GM12878 (cell line): Measurements from ENCODE around the gene SLC25A30. TPM values are rescaled to one million over a fixed set of nuclear protein-coding genes. Genes with fewer than 3 reads are reported as not detected.

ENCODE experiments used
- ATAC-seq: fragments of 200-7000 bp; cut with Tn5 transposase; 3 replicates; pipeline ENCODE4 v1.9.1; 2020; ENCODE audit warnings: mild to moderate bottlenecking, moderate library complexity
- BruUV-seq: library from RNA; stranded (reverse); fragments of 400-500 nt; replicated peaks from 2 replicates; lab custom pipeline; 2021; lab: Mats Ljungman, UMichigan
- CTCF ChIA-PET: fragments of 300-600 bp; sonication (Branson Sonifier 250); formaldehyde crosslinking; extraction: SDS; loops from one replicate; lab custom pipeline; 2021; ENCODE audit warnings: inconsistent platforms; lab: Yijun Ruan, JAX
- POLR2A ChIA-PET: fragments of 350-600 bp; formaldehyde crosslinking; extraction: SDS; loops from one replicate; lab custom pipeline; 2021; ENCODE audit warnings: inconsistent platforms; lab: Charles Lee
- RAD21 ChIA-PET: fragments of 300-600 bp; sonication (Branson Sonifier 250); formaldehyde crosslinking; loops from one replicate; lab custom pipeline; 2023; ENCODE audit warnings: antibody characterized with exemption; ENCODE audit not compliant: unreplicated experiment; lab: Charles Lee
- SMC1A ChIA-PET: fragments of 300-600 bp; sonication (Branson Sonifier 250); formaldehyde crosslinking; loops from one replicate; lab custom pipeline; 2023; ENCODE audit not compliant: unreplicated experiment, uncharacterized antibody; lab: Charles Lee
- DNase-seq: peaks from one replicate; pipeline ENCODE4 v3.0.0-alpha.2; 2011; ENCODE audit warnings: low read depth, low spot score
- FAIRE-seq: peaks from 3 replicates; lab custom pipeline; 2011; peaks lifted over from hg19 to GRCh38; lab: Jason Lieb, UNC
- H2AFZ ChIP-seq: 2 replicates; pipeline ENCODE4 v1.6.0; 2011; ENCODE audit warnings: low read depth, low read length, control low read depth; ENCODE audit not compliant: control insufficient read depth
- H3K27ac ChIP-seq: 2 replicates; pipeline ENCODE4 v1.5.1; 2011; ENCODE audit warnings: control low read depth; ENCODE audit not compliant: control insufficient read depth, insufficient read depth
- H3K27me3 ChIP-seq, 2 experiments: replicated peaks in 1 of 2; 2 replicates each; pipeline versions ENCODE4 v1.6.0 to v1.6.1; 2011; ENCODE audit warnings: low read length in 1 of 2; ENCODE audit not compliant: control insufficient read depth in 2 of 2, insufficient read depth in 2 of 2
- H3K36me3 ChIP-seq, 2 experiments: 2 replicates each; pipeline ENCODE4 v1.5.1; 2011; ENCODE audit warnings: low read length in 1 of 2; ENCODE audit not compliant: control insufficient read depth in 2 of 2, insufficient read depth in 2 of 2
- H3K4me1 ChIP-seq: 2 replicates; pipeline ENCODE4 v1.6.1; 2011; ENCODE audit warnings: mild to moderate bottlenecking, low read length, moderate library complexity, mixed read lengths; ENCODE audit not compliant: control insufficient read depth, insufficient read depth
- H3K4me2 ChIP-seq: 2 replicates; pipeline ENCODE4 v1.6.0; 2011; ENCODE audit warnings: control low read depth; ENCODE audit not compliant: control insufficient read depth, insufficient read depth
- H3K4me3 ChIP-seq: fragments of 200-600 bp; sonication (generic); 2 replicates; pipeline ENCODE4 v1.5.1; 2016
- H3K79me2 ChIP-seq: 2 replicates; pipeline ENCODE4 v1.6.0; 2011; ENCODE audit warnings: low read length; ENCODE audit not compliant: control insufficient read depth, insufficient read depth
- H3K9ac ChIP-seq: 2 replicates; pipeline ENCODE4 v1.8.0; 2011; ENCODE audit warnings: low read length, control low read depth, mixed read lengths; ENCODE audit not compliant: control insufficient read depth, insufficient read depth
- H3K9me3 ChIP-seq: replicated peaks from 3 replicates; pipeline ENCODE4 v1.5.1; 2011; ENCODE audit warnings: mild to moderate bottlenecking, low read length; ENCODE audit not compliant: control insufficient read depth, insufficient read depth
- H4K20me1 ChIP-seq: 2 replicates; pipeline ENCODE4 v1.6.0; 2011; ENCODE audit not compliant: control insufficient read depth, insufficient read depth
- GATAD2B ChIP-seq: fragments of 450-650 bp; conservative IDR thresholded peaks from 2 replicates; pipeline ENCODE4 v1.6.1; 2017; ENCODE audit warnings: low read depth, mild to moderate bottlenecking, moderate library complexity
- HDAC6 ChIP-seq: fragments of 200-600 bp; sonication (generic); IDR thresholded peaks from one replicate; pipeline ENCODE4 v1.8.0; 2017; ENCODE audit warnings: antibody characterized with exemption; ENCODE audit not compliant: unreplicated experiment
- NFXL1 ChIP-seq: fragments of 450-650 bp; IDR thresholded peaks from 2 replicates; pipeline ENCODE4 v1.6.1; 2017; ENCODE audit warnings: antibody characterized with exemption, mild to moderate bottlenecking, borderline replicate concordance
- ZNF24 ChIP-seq: fragments of 450-650 bp; IDR thresholded peaks from 2 replicates; pipeline ENCODE4 v1.6.1; 2017; ENCODE audit warnings: antibody characterized with exemption, mild to moderate bottlenecking
- WGBS: methylation state at CpG from one replicate; pipeline ENCODE4 v1.1.6; 2016; ENCODE audit warnings: low lambda C conversion rate; ENCODE audit not compliant: insufficient replicate concordance, insufficient coverage; ENCODE audit errors: missing lambda C conversion rate; 5-methylcytosine and 5-hydroxymethylcytosine counted together
- in situ Hi-C: fragments of 300-500 bp; cut with MboI; formaldehyde crosslinking; loops from 9 replicates; pipeline ENCODE4 v1.14.3; 2018; ENCODE audit warnings: mixed read lengths
- intact Hi-C: fragments of 100-400 bp; cut with micrococcal nuclease; formaldehyde crosslinking; loops from one replicate; pipeline ENCODE4 v1.14.2; 2022; ENCODE audit not compliant: unreplicated experiment
- polyA plus RNA-seq, 11 experiments: library from polyadenylated mRNA; depleted of rRNA in 4 of 11; unstranded in 6 of 11; stranded (reverse) in 5 of 11; fragments of >200 nt; fragmentation: Nextera tagmentation in 4 of 11; fragmentation: Illumina TruSeq in 1 of 11; extraction: Ambion mirVana in 4 of 11; extraction: Trizol in 1 of 11; gene quantifications; 1 replicate in 1 of 11; 2 replicates in 10 of 11; pipeline versions ENCODE4 v1.2.1 to v1.2.3, GENCODE V29; 2011 to 2016; ENCODE audit warnings: inconsistent platforms in 2 of 11, missing spikeins in 2 of 11, low read depth in 1 of 11
- total RNA-seq, 4 experiments: library from RNA; depleted of rRNA in 3 of 4; stranded (reverse); fragments of >200 nt in 3 of 4; fragmentation: Illumina TruSeq in 1 of 4; extraction: Trizol in 1 of 4; gene quantifications; 2 replicates each; pipeline versions ENCODE4 v1.2.1 to v1.2.3, GENCODE V29; 2013 to 2021
- TF ChIP-seq, protein P1 (sequence below): IDR thresholded peaks from 2 replicates; pipeline ENCODE4 v1.6.1; 2012; ENCODE audit warnings: mild to moderate bottlenecking, low read depth, low read length

Gene SLC25A30
- total and polyA plus RNA-seq, 10 of the 15 experiments (the other 5 are each of a cell fraction or from before 2014, with no cell fraction given) = 2.4 to 18.0 (median 8.9) TPM

DNA sequence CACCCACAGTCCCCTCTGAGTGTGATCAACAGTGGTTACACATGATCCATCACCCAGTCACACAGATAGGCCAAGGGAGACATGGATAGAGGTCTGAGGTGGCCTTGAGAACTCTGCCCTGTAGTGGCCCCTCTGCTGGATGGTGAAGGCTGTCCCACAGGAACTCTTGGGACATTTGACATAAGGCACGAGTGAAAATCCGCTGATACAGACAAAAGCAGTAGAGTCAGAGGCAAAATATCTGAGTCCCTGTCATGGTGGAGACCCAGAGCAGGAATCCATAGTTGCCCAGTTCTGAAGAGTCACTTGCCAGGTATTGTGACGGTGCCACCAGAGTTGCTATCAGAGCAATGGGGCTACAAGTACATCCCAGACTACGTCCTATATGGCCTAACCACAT is 18.8 kb upstream of the SLC25A30 start:
- Histone ChIP-seq H3K27me3 (no peaks in the 10 kb centered on the region), H4K20me1 (no peaks in the 10 kb centered on the region), H3K36me3 (no peaks in the 10 kb centered on the region), H3K4me1 (peaks cover 13% of the 10 kb centered on the region), H3K9me3 (no peaks in the 10 kb centered on the region), H3K79me2 (no peaks in the 10 kb centered on the region), H3K27ac (no peak overlapping the region), H3K4me3 (no peak overlapping the region), H2AFZ (no peak overlapping the region), H3K4me2 (no peak overlapping the region), H3K9ac (no peak overlapping the region)
- DNase-seq (no peak), FAIRE-seq (no peak), ATAC-seq (no peak)
- ChIA-PET SMC1A (interaction anchor here (0.9 to 1.5 kb wide), 2 partner anchors 24 to 83 kb away, joined by 3 read pairs; no protein-coding TSS in a partner anchor), CTCF (no interaction called here), RAD21 (no interaction called here), POLR2A (no interaction called here)
- in situ Hi-C loops (no loop called here), intact Hi-C loops (no loop called here)
- BruUV-seq = no TSS peak
- TF ChIP-seq ZNF24 = no peak
- TF ChIP-seq, protein P1, sequence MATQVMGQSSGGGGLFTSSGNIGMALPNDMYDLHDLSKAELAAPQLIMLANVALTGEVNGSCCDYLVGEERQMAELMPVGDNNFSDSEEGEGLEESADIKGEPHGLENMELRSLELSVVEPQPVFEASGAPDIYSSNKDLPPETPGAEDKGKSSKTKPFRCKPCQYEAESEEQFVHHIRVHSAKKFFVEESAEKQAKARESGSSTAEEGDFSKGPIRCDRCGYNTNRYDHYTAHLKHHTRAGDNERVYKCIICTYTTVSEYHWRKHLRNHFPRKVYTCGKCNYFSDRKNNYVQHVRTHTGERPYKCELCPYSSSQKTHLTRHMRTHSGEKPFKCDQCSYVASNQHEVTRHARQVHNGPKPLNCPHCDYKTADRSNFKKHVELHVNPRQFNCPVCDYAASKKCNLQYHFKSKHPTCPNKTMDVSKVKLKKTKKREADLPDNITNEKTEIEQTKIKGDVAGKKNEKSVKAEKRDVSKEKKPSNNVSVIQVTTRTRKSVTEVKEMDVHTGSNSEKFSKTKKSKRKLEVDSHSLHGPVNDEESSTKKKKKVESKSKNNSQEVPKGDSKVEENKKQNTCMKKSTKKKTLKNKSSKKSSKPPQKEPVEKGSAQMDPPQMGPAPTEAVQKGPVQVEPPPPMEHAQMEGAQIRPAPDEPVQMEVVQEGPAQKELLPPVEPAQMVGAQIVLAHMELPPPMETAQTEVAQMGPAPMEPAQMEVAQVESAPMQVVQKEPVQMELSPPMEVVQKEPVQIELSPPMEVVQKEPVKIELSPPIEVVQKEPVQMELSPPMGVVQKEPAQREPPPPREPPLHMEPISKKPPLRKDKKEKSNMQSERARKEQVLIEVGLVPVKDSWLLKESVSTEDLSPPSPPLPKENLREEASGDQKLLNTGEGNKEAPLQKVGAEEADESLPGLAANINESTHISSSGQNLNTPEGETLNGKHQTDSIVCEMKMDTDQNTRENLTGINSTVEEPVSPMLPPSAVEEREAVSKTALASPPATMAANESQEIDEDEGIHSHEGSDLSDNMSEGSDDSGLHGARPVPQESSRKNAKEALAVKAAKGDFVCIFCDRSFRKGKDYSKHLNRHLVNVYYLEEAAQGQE = no peak
- no peak for TF ChIP-seq NFXL1
- TF ChIP-seq HDAC6 = no peak
- no peak for TF ChIP-seq GATAD2B
- 90% methylated on average over 4 of the region's 4 CpGs for WGBS
